NCI-H446 (cell line): ENCODE measurements around the gene SCAMP4.
A peak's percentile ranks its signal among the peaks of the same experiment; 100 is the strongest.
"Not testable (repeated sequence)": the region's sequence is repeated elsewhere in the genome, so short reads cannot be mapped to it uniquely, and the experiment has no call there.

Source experiments
- DNase-seq, 2 experiments: peaks; one replicate each; lab custom pipeline; 2025; lab: John Stamatoyannopoulos, UW

SCAMP4 gene

DNA sequence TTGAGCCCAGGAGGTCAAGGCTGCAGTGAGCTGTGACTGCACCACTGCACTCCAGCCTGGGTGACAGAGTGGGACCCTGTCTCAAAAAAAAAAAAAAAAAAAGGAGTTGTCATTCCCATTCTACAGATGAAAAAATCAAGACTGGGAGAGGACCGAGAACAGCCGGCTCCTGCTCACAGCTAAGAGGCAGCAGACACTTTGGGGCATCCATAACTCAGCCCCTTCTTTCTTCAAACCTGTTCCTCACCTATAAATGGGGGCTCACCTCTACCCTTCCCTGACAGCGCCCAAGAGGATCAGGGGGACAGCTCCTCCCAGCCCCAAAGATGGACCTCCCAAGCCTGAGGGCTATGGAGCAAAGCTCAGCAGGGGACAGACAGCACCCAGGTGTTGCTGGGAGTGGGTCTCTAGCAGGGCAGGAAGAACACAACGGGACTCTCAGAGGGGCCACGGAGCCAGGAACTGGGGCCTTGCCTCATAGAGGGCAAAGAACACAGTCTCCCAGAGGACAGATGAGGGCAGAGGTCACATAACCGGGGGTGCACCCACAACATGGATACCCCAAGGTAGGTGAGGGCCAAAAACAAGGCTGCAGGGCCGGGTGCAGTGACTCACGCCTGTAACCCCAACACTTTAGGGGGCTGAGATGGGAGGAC is 38.4 kb upstream of the SCAMP4 start:
- no peak for DNase-seq

DNA sequence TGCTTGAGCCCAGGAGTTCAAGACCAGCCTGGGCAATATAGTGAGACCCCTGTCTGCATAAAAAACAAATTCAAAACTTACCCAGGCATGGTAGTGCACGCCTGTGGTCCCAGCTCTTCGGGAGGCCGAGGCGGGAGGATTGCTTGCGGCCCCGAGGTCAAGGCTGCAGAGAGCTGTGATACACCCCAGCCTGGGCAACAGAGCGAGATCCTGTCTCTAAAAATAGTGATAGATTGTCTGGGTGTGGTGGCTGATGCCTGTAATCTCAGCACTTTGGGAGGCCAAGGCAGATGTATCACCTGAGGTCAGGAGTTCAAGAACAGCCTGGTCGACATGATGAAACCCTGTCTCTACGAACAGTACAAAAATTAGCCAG is 37.9 kb upstream of the SCAMP4 start:
- DNase-seq, result no peak

DNA sequence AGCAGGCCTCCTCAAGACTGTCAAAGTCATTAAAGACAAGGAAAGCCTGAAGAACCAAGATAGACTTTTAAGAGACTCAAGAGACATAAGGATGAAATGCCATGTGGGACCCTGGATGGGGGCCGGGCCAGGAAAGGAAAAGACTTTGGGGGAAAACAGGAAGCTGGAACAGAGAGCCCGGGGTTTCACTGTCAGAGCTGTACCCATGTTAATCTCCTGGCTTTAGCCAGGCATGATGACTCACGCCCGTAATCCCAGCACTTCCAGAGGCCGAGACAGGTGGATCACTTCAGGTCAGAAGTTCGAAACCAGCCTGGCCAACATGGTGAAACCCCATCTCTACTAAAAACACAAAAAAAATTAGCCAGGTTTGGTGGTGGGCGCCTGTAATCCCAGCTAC is 36.2 kb upstream of the SCAMP4 start:
- DNase-seq, result no peak

- DNase-seq, result no peak
Observed at GRCh38 chr19:1871140-1871597, 34.0 kb upstream of the SCAMP4 start.

DNA sequence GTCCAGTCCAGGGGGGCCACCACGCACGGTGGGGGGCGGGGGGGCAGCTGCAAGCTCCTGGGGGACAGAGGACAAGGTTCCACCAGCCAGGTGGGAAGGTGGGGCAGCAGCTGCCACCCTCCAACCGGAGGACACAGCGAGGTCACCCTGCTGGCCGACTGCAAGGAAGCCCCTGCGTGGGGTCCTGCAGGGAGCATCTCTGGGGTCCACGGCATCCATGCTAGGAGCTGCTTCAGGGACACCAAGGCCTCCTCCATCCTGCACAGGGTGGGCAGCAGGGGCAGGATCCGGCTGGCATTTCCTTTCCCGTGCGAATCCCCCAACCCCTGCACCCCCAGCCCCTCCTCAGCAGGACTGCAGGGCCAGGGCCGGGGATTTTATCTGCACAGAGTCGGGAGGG is 33.6 kb upstream of the SCAMP4 start:
- DNase-seq, result no peak

- no peak for DNase-seq
Observed at GRCh38 chr19:1872807-1873523, 32.2 kb upstream of the SCAMP4 start.

- peak; percentile 31 to 70 for DNase-seq
Observed at GRCh38 chr19:1873524-1874473, 31.4 kb upstream of the SCAMP4 start.

GRCh38 chr19:1874554-1875185 is 30.5 kb upstream of the SCAMP4 start:
- DNase-seq, result peak in 1 of 2 experiments; percentile 34

GRCh38 chr19:1875265-1875645 is 29.9 kb upstream of the SCAMP4 start:
- DNase-seq, result not testable (repeated sequence)

DNA sequence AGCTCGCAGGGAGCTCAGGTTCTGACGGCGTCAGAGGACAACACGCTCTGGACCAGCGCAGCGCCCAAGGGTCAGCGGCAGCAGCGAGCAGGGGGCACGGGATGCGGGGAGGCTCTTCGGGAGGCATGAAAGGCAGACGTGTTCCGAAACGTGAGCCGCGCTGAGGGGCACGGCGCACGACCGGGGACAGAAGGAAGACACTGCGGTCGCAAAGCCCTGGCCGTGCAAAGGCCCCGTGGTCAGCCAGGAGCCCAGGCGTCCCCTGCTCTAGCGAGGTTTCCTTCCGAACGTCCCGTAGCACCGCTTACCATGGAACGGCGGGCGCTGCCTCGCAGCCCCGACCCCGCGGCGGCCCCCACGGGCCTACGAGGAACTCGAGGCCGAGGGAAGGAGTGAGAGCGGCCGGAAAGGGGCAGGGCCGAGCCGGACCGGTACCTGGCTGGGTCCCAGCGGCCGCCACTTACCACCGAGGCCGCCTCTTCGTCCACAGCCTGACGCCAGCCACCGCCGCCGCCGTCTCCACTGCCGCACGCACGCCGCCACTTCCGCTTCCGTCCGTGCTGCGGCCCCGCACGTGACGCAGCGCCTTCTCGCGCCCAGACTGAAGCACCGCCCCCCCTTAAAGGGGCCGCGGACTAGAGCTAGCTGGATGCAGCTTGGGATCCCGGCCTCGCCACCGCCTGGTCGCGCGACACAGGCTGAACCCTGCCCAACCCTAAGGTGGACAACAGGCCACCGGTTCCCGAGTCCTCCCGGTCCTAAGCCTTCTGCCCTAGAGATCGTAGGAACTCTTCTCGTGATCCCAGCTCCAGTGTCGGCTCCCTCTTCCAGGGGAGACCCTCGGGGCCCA is 29.3 kb upstream of the SCAMP4 start:
- DNase-seq, result peak; percentile 63 to 94

- DNase-seq, result not testable (repeated sequence)
Observed at GRCh38 chr19:1876496-1877279, 28.5 kb upstream of the SCAMP4 start.

- not testable (repeated sequence) for DNase-seq
Observed at GRCh38 chr19:1877280-1877660, 27.9 kb upstream of the SCAMP4 start.

GRCh38 chr19:1878583-1878982 is 26.6 kb upstream of the SCAMP4 start:
- DNase-seq, result not testable (repeated sequence)

GRCh38 chr19:1879982-1880381 is 25.2 kb upstream of the SCAMP4 start:
- not testable (repeated sequence) for DNase-seq

DNA sequence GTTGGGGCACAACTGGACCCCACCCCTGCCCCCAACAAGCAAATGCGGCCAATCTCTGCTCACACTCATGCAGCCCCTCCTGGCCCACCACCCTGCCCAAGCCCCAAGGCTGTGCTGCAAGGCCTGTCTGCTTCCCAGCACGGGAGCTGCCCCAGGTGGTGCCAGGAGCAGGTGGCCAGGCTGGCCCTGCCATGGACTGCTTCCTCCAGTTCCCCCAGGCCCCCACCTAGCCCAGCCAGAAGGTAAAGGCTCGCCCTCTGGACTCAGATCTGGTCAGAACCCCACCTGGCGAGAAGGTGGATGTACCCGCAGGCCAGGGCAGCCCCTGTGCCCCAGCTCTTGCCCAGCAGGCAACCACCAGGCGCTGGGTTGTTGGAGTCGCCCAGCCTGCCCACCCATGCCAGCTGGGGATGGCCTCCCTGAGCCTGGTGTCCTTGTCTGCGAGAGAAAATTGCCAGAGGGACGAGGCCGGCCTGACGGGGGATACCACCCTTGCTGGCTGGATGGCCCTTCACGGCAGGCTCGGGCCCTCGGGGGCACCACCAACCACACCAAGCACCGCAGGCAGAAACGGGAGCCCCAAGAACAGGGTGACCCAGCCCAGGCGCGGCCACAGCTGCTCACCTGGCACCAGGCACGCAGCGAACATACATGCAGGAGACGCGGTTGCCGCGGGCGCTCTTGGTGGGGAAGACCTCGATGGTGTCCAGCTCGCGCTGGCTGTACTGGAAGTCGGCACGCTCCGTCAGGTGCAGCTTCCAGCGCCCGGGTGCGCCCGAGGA is 24.4 kb upstream of the SCAMP4 start:
- no peak for DNase-seq

DNA sequence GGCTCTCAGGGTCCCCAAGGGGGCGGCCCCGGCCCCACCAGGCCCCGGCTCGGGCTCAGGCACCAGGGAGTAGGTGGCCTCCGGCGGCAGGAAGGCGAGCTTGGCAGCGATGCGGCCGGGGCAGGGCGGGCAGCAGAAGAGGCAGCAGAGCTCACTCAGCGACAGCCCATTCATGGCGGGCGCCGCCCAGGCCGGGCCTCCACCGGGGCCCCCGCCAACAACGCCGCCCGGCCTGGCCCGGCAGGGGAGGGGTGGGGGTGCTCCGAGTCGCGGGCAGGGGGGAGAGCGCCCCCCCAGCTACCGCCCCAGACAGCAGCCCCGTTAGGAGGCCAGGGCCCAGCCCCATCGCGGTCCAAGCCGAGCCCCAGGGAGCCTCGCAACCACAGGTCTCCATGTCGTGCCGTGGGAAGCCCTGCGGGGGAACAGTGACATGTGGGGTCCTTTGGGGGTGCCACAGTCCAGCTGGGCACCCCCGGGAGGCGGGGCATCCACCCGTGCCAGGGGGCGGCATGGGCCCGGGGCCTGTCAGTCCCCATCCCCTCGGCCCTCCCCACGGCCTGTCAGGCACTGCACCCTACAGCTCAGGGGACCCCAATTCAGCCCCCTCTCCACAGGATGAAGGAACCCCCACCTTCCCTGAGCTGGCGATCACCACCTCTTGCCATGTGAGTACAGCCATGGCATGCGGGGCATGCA is 23.7 kb upstream of the SCAMP4 start:
- not testable (repeated sequence) for DNase-seq

DNA sequence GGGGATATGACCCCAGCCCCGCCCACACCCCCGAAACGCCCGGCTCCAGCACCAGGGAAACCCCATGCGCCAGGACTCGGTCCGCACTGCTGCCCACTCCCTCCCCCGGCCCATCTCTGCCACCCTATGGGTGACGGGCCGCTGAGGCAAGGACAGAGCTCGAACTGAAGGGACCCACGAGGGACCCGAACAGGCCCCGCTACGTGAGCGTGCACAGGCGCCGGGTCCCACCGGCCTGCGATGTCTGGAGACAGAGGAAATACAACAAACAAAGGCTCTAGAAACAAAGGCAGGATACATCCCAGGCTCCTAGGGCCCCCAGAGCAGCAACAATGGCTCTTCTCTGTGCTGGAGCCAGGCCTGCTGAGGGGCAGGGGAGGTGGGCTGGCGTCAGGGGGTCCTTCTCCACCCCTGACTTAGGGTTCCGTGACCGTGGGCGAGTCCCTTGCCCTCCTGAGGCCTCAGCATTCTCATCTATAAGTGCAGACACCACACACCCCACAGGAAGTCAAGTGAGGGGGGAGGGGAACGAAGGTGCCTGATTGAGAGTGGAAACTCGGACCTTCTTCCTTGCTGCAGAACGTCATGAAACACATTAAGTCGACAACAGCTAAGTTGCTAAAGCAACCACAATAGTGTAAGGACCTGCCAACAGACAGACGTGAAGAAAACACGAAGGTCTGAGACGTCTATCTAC is 23.0 kb upstream of the SCAMP4 start:
- no peak for DNase-seq
